H9 (cell line): ENCODE measurements around the gene DTNB. TPM values are rescaled to one million over a fixed set of nuclear protein-coding genes. Genes with fewer than 3 reads are reported as not detected.

Experiments
- DNase-seq: peaks from one replicate; pipeline ENCODE4 v3.0.0-alpha.2; 2017
- H2AFZ ChIP-seq: one replicate; pipeline ENCODE4 v1.6.1; 2013; ENCODE audit warnings: mild to moderate bottlenecking, low read length, control low read depth, moderate library complexity
- H2AK5ac ChIP-seq: 2 replicates; pipeline ENCODE4 v1.6.1; 2013; ENCODE audit warnings: low read length, control low read depth, mixed read lengths; ENCODE audit not compliant: insufficient read length
- H2BK120ac ChIP-seq: one replicate; pipeline ENCODE4 v1.6.1; 2013; ENCODE audit warnings: low read depth, mild to moderate bottlenecking, low read length, control low read depth, inconsistent platforms; ENCODE audit not compliant: poor library complexity, severe bottlenecking
- H2BK12ac ChIP-seq: 2 replicates; pipeline ENCODE4 v1.6.1; 2013; ENCODE audit warnings: low read length, control low read depth, mixed read lengths, low read depth; ENCODE audit not compliant: insufficient read length
- H2BK15ac ChIP-seq: 2 replicates; pipeline ENCODE4 v1.6.1; 2013; ENCODE audit warnings: low read depth, low read length, control low read depth
- H2BK20ac ChIP-seq: one replicate; pipeline ENCODE4 v1.6.1; 2013; ENCODE audit warnings: low read depth, mild to moderate bottlenecking, low read length, control low read depth, inconsistent platforms; ENCODE audit not compliant: poor library complexity, severe bottlenecking
- H2BK5ac ChIP-seq: 2 replicates; pipeline ENCODE4 v1.6.1; 2013; ENCODE audit warnings: low read length, control low read depth, mixed read lengths; ENCODE audit not compliant: insufficient read length
- H3K14ac ChIP-seq: 2 replicates; pipeline ENCODE4 v1.6.1; 2013; ENCODE audit warnings: low read length, control low read depth; ENCODE audit not compliant: insufficient read depth
- H3K18ac ChIP-seq: 2 replicates; pipeline ENCODE4 v1.6.1; 2013; ENCODE audit warnings: low read depth, mild to moderate bottlenecking, mixed read lengths, low read length, control low read depth; ENCODE audit not compliant: insufficient read length
- H3K23ac ChIP-seq: 2 replicates; pipeline ENCODE4 v1.6.1; 2013; ENCODE audit warnings: low read length, control low read depth, mixed read lengths, low read depth; ENCODE audit not compliant: insufficient read length
- H3K23me2 ChIP-seq: 2 replicates; pipeline ENCODE4 v1.6.1; 2013; ENCODE audit warnings: low read depth, mild to moderate bottlenecking, mixed read lengths, low read length, control low read depth; ENCODE audit not compliant: insufficient read length, poor library complexity, severe bottlenecking
- H3K27ac ChIP-seq: 2 replicates; pipeline ENCODE4 v1.5.1; 2013; ENCODE audit warnings: low read length, control low read depth, mixed read lengths, low read depth; ENCODE audit not compliant: insufficient read length
- H3K27me3 ChIP-seq: 2 replicates; pipeline ENCODE4 v1.6.1; 2013; ENCODE audit warnings: low read length, control low read depth, inconsistent platforms; ENCODE audit not compliant: insufficient read depth
- H3K4ac ChIP-seq: 2 replicates; pipeline ENCODE4 v1.6.1; 2013; ENCODE audit warnings: low read depth, mild to moderate bottlenecking, control low read depth, inconsistent platforms, low read length, moderate library complexity
- H3K4me1 ChIP-seq: 2 replicates; pipeline ENCODE4 v1.6.1; 2013; ENCODE audit warnings: low read length, control low read depth, inconsistent platforms; ENCODE audit not compliant: insufficient read depth
- H3K4me2 ChIP-seq: 2 replicates; pipeline ENCODE4 v1.6.1; 2013; ENCODE audit warnings: low read length, control low read depth, mixed read lengths; ENCODE audit not compliant: insufficient read length, insufficient read depth
- H3K56ac ChIP-seq: 2 replicates; pipeline ENCODE4 v1.6.1; 2013; ENCODE audit warnings: low read depth, mild to moderate bottlenecking, mixed read lengths, low read length, control low read depth; ENCODE audit not compliant: insufficient read length
- H3K79me1 ChIP-seq: 2 replicates; pipeline ENCODE4 v1.6.1; 2013; ENCODE audit warnings: low read depth, mild to moderate bottlenecking, moderate library complexity, low read length, control low read depth, inconsistent platforms; ENCODE audit not compliant: insufficient read depth, poor library complexity, severe bottlenecking
- H3K79me2 ChIP-seq: 2 replicates; pipeline ENCODE4 v1.6.1; 2013; ENCODE audit warnings: low read length, control low read depth, inconsistent platforms; ENCODE audit not compliant: insufficient read depth
- H3K9ac ChIP-seq: 2 replicates; pipeline ENCODE4 v1.6.1; 2013; ENCODE audit warnings: low read length, control low read depth, mixed read lengths; ENCODE audit not compliant: insufficient read length; ENCODE audit errors: extremely low read depth
- H3K9me3 ChIP-seq: one replicate; pipeline ENCODE4 v1.6.1; 2013; ENCODE audit warnings: low read depth, low read length, inconsistent platforms; ENCODE audit not compliant: control insufficient read depth
- H3T11ph ChIP-seq: one replicate; pipeline ENCODE4 v1.6.1; 2013; ENCODE audit warnings: mild to moderate bottlenecking, low read length, control low read depth, inconsistent platforms
- H4K20me1 ChIP-seq: one replicate; pipeline ENCODE4 v1.6.1; 2013; ENCODE audit not compliant: control insufficient read depth, insufficient read length, insufficient read depth
- H4K5ac ChIP-seq: 2 replicates; pipeline ENCODE4 v1.6.1; 2013; ENCODE audit warnings: low read depth, mild to moderate bottlenecking, mixed read lengths, low read length, control low read depth; ENCODE audit not compliant: insufficient read length
- H4K8ac ChIP-seq: replicated peaks from 2 replicates; pipeline ENCODE4 v1.6.1; 2013; ENCODE audit warnings: low read length, control low read depth, mixed read lengths, low read depth; ENCODE audit not compliant: insufficient read length
- H4K91ac ChIP-seq: 2 replicates; pipeline ENCODE4 v1.6.1; 2013; ENCODE audit warnings: low read depth, mild to moderate bottlenecking, moderate library complexity, mixed read lengths, low read length, control low read depth; ENCODE audit not compliant: insufficient read length
- H3K27ac Mint-ChIP-seq, 3 experiments: 2 replicates in 2 of 3; 3 replicates in 1 of 3; pipeline ENCODE4 v1.8.0; 2020 to 2021; ENCODE audit warnings: mixed read lengths in 3 of 3, mild to moderate bottlenecking in 1 of 3, moderate library complexity in 1 of 3
- H3K27me3 Mint-ChIP-seq: 2 replicates; pipeline ENCODE4 v1.8.0; 2021; ENCODE audit warnings: low read depth, mild to moderate bottlenecking, moderate library complexity, mixed read lengths
- H3K36me3 Mint-ChIP-seq, 3 experiments: 2 replicates in 2 of 3; 3 replicates in 1 of 3; pipeline ENCODE4 v1.8.0; 2020 to 2021; ENCODE audit warnings: low read depth in 3 of 3, mixed read lengths in 3 of 3; ENCODE audit not compliant: insufficient read depth in 1 of 3
- H3K4me1 Mint-ChIP-seq, 2 experiments: 2 replicates each; pipeline ENCODE4 v1.8.0; 2020; ENCODE audit warnings: mixed read lengths in 2 of 2
- H3K4me3 Mint-ChIP-seq, 2 experiments: 2 replicates in 1 of 2; 3 replicates in 1 of 2; pipeline ENCODE4 v1.8.0; 2020 to 2021; ENCODE audit warnings: mild to moderate bottlenecking in 2 of 2, mixed read lengths in 2 of 2, moderate library complexity in 1 of 2
- H3K9me3 Mint-ChIP-seq, 2 experiments: 2 replicates in 1 of 2; 3 replicates in 1 of 2; pipeline ENCODE4 v1.8.0; 2020; ENCODE audit warnings: mild to moderate bottlenecking in 2 of 2, mixed read lengths in 2 of 2, moderate library complexity in 1 of 2
- WGBS: extraction: QIAGEN DNeasy Blood & Tissue Kit; methylation state at CpG from one replicate; pipeline ENCODE4 v1.1.7; 2013; ENCODE audit warnings: missing lambda C conversion rate, low lambda C conversion rate, mixed read lengths; ENCODE audit not compliant: insufficient read length; ENCODE audit errors: extremely low coverage; 5-methylcytosine and 5-hydroxymethylcytosine counted together
- total RNA-seq: library from RNA; stranded (reverse); gene quantifications from 2 replicates; pipeline ENCODE4 v1.2.1, GENCODE V29; 2021
- TF ChIP-seq, protein P1 (sequence below): fragments of 200-600 bp; sonication (generic); conservative IDR thresholded peaks from 3 replicates; pipeline ENCODE4 v1.8.0; 2021; ENCODE audit warnings: antibody characterized with exemption, mild to moderate bottlenecking

Gene DTNB
- total RNA-seq, 1 experiment from 2014 or later = 26.7 TPM

DNA sequence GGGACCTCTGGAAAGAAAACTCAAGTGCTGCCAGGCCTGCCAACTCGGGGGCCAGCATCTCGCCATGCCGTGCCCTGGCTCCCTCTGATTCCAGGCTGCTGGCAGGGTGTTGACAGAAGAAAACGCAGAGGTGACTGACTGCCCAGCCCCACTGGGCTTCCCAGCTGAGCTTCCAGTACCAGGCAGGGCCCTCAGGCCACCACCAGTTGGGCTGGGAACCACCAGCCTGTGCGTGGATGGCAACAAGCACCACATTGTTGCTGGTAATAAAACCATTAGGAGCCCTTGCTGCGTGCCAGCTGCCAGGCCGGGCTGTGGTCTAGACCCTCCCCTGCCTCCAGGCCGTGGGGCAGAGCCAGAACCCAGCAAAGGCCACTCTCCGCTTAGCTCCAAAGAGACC, 340.8 kb downstream of the DTNB start:
- Histone ChIP-seq H2BK120ac (no peak overlapping the region), H2BK20ac (no peak overlapping the region), H3K79me1 (no peaks in the 10 kb centered on the region), H4K5ac (no peak overlapping the region), H3K9ac (no peak overlapping the region), H3K56ac (no peak overlapping the region), H3K4me1 (peaks cover 15% of the 10 kb centered on the region; the same call in 1 of the 2 replicates), H3K9me3 (no peaks in the 10 kb centered on the region), H3K4ac (no peak overlapping the region), H2BK5ac (no peak overlapping the region), H3K27ac (no peak overlapping the region), H4K91ac (no peak overlapping the region), H2AFZ (no peak overlapping the region), H3K23ac (no peak overlapping the region), H3K4me2 (no peak overlapping the region), H3K14ac (no peak overlapping the region), H4K8ac (no peak overlapping the region), H3K18ac (no peak overlapping the region), H3K23me2 (no peaks in the 10 kb centered on the region), H3K79me2 (no peaks in the 10 kb centered on the region; the same call in 1 of the 2 replicates), H2AK5ac (no peak overlapping the region), H4K20me1 (no peaks in the 10 kb centered on the region), H2BK12ac (no peak overlapping the region), H2BK15ac (no peak overlapping the region), H3K27me3 (no peaks in the 10 kb centered on the region), H3T11ph (no peak overlapping the region)
- Mint-ChIP-seq H3K4me1 (peaks cover 52 to 67% of the 10 kb centered on the region in 2 experiments), H3K9me3 (peaks cover 0 to 3% of the 10 kb centered on the region in 2 experiments; a peak in 1 of 5 replicates), H3K36me3 (peaks cover 0 to 4% (median 3%) of the 10 kb centered on the region in 3 experiments; a peak in 5 of 7 replicates), H3K27me3 (0 out of 2 replicates have a peak, but pooled peaks cover 1% of the 10 kb centered on the region), H3K27ac (peak overlapping the region in 2 of 3 experiments; percentile 45 to 73; a peak in 3 of 7 replicates), H3K4me3 (no peak overlapping the region)
- WGBS = no CpG with 5 or more reads among the region's 9 CpGs
- TF ChIP-seq, protein P1, sequence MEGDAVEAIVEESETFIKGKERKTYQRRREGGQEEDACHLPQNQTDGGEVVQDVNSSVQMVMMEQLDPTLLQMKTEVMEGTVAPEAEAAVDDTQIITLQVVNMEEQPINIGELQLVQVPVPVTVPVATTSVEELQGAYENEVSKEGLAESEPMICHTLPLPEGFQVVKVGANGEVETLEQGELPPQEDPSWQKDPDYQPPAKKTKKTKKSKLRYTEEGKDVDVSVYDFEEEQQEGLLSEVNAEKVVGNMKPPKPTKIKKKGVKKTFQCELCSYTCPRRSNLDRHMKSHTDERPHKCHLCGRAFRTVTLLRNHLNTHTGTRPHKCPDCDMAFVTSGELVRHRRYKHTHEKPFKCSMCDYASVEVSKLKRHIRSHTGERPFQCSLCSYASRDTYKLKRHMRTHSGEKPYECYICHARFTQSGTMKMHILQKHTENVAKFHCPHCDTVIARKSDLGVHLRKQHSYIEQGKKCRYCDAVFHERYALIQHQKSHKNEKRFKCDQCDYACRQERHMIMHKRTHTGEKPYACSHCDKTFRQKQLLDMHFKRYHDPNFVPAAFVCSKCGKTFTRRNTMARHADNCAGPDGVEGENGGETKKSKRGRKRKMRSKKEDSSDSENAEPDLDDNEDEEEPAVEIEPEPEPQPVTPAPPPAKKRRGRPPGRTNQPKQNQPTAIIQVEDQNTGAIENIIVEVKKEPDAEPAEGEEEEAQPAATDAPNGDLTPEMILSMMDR = no peak
- no peak for DNase-seq
